GM12873 (cell line): ENCODE data around the gene JAKMIP2.

Experiments
- CTCF ChIP-seq: IDR thresholded peaks from 2 replicates; pipeline ENCODE4 v1.5.1; 2012; ENCODE audit warnings: low read depth, mild to moderate bottlenecking, moderate library complexity, low read length, control low read depth; ENCODE audit not compliant: insufficient read depth; ENCODE audit errors: missing control alignments

Gene JAKMIP2

DNA sequence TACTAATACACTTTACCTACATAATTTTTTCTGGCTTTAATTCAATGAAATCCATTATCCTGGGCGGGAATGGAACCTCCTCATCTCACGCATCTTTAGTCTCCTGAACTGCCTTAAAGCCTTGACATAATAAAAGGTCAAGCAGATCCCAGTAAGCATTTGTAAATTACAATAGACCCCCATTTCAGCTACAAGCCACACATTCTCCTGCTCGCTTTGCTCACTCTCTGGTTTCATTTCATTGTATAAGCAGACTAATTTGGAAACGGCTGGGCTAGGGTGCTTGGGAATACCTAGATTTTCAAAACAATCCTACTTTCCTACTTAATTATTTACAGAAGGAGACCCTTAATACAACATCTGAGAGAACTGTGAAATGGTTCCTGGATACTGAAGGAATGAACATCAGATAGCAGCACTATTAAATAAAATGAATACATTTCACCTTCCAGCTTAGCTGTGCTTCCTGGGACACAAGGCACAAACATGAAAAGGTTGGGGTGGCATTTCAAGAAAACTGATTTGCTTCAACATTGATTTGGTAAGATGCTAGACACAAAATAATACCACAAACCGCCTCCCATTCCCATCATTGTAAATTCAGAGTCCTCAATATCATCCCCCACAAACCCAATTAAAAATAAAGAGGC, 1.5 kb downstream of the JAKMIP2 start:
- TF ChIP-seq CTCF, result no peak

DNA sequence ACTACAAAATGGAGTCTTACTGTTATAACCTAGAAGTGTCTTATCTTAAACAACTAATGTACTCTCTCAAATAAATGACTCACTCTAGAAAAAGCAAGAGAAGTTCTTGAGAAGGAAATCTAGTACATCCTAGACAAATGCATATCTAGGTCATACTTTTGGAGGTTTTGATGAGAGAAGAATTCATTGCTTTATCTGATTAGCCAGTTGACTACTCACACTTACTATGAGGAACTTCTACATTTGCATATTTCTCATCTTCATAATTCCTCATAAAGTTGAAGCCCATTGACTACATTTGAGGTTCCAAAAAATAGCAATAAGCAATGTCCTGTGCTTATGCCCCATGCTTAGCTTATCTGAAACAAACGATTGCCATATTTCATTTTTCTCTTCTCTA, 2.8 kb downstream of the JAKMIP2 start:
- no peak for TF ChIP-seq CTCF

DNA sequence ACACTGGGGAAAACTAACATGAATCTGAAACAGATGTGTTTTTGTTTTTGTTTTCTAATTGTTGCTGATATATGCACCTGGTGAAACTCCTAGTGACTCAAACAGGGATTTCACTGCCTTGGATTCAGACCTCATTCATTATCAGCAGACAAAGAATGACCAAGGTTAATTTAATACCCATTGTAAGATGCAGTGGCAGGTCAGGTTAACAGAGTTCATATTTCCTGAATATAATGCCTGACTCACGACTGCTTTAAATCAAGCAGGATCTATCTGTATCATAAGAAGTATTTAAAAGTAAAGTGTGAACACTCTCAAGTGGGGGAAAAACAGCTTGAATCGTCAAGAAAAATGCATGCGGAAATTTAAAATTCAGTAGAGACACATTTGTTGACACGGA, 5.5 kb downstream of the JAKMIP2 start:
- TF ChIP-seq CTCF, result no peak

DNA sequence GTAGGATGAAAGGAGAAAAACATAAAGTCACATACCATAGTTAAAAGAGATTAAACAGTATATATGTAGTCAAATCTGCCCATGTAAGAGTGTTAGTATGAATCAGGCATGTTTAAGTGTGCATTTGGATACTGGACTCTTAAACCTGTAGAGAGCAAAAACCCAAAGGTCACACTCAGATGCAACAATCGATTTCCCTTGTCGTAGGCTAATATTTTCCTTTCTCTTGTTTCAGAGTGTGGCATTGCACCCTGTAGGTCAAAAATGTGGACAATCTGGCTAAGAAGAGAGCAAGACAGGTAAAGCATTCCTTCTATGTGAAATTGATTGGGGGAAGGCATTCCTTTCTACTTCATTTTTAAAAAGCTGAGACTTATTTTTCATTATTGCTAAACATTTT, 8.9 kb downstream of the JAKMIP2 start:
- no peak for TF ChIP-seq CTCF

DNA sequence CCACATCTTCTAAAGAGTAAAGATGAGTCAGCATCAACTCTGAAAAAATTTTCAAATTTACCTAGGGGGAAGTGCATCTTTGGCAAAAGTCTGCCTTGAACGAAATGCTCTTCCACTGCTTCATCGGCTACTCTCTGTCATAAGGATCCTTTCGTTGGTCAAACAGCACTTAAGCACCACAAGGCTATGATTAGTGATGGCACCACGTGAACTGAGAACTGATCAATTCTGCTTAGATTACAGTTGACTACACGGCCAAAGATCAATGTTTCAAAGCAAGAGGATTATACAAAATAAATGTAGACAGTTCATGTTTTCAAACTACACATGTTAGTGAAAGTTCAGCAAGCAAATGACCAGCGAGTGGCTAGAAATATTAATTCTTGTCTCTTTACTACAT, 9.4 kb downstream of the JAKMIP2 start:
- no peak for TF ChIP-seq CTCF

DNA sequence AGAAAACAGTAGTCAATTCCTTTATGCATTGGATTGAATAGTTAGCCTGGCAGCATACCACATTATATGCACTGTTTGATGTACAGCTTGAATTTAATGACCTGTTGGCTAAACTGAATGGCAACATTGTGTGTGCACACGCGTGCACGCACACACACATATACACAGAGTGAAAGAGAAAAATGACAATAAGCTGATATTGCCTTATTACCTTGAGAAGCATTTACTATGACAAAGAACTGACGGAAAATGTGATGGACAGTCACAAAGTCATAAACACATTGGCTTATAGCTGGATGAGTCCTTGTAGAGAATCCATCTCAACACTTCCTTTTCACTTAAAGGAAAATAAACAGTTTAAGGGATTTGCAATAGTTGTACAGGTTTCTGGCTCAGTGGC, 15.5 kb downstream of the JAKMIP2 start:
- no peak for TF ChIP-seq CTCF

DNA sequence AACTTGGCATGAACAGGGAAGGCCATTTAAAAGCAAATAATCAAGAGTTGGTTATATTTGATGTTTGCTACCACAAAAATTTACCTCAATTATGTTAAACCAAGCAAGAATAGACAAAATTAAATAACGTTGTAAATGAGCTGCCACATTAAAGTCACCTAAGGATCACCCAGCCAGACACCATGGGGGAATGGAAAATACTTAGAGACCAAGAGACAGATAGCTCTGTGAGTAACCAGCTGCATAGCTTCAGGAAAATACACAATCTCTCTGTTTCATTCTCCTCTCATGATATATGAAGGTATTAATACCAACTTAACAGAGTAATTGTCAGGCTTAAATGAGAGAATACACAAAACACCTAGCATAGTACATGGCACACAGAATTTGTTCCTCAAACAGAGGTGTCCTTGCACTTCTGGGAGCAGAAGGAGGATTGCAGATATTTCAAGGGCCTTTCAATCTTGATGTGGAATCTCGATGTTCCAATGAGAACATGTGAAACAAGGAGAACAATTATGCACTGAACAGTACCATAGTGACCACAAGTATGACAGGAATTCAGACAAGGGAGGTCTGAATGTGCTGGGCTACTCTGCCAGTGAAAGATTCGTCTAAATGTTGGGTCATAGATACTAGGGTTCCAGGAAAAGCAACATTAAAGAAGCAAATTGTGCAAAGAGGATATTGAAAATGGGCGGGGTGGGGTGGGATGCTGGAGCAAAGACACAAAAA, 18.6 kb downstream of the JAKMIP2 start:
- no peak for TF ChIP-seq CTCF
